HG03066 (cell line): ENCODE measurements around the gene PRPS1.
"Not testable (repeated sequence)": the region's sequence is repeated elsewhere in the genome, so short reads cannot be mapped to it uniquely, and the experiment has no call there.

Experiments
- ATAC-seq: cut with Tn5 transposase; IDR thresholded peaks from one replicate; pipeline ENCODE4 v1.9.1; 2021; ENCODE audit warnings: low read depth; ENCODE audit not compliant: unreplicated experiment

The PRPS1 gene

GRCh38 chrX:107673933-107674479, 45.7 kb downstream of the PRPS1 start:
- ATAC-seq = peak; percentile 87

- ATAC-seq = peak; percentile 11
Measured at GRCh38 chrX:107674480-107675364, 46.4 kb downstream of the PRPS1 start.

GRCh38 chrX:107675365-107675654, 47.0 kb downstream of the PRPS1 start:
- no peak for ATAC-seq

GRCh38 chrX:107675823-107676555, 47.7 kb downstream of the PRPS1 start:
- no peak for ATAC-seq

GRCh38 chrX:107676559-107677378, 48.5 kb downstream of the PRPS1 start:
- no peak for ATAC-seq

GRCh38 chrX:107677501-107677901, 49.2 kb downstream of the PRPS1 start:
- no peak for ATAC-seq

GRCh38 chrX:107677909-107678308, 49.6 kb downstream of the PRPS1 start:
- no peak for ATAC-seq

- no peak for ATAC-seq
Measured at GRCh38 chrX:107678957-107679740, 50.8 kb downstream of the PRPS1 start.

GRCh38 chrX:107682256-107682655, 53.9 kb downstream of the PRPS1 start:
- ATAC-seq = no peak

- ATAC-seq = no peak
Measured at GRCh38 chrX:107683124-107683895, 55.0 kb downstream of the PRPS1 start.

- no peak for ATAC-seq
Measured at GRCh38 chrX:107683931-107684330, 55.6 kb downstream of the PRPS1 start.

- ATAC-seq = peak; percentile 98
Measured at GRCh38 chrX:107684956-107685385, 56.7 kb downstream of the PRPS1 start.

GRCh38 chrX:107685586-107685985, 57.3 kb downstream of the PRPS1 start:
- ATAC-seq = not testable (repeated sequence)

GRCh38 chrX:107686026-107686425, 57.7 kb downstream of the PRPS1 start:
- ATAC-seq = no peak

- ATAC-seq = no peak
Measured at GRCh38 chrX:107686792-107687191, 58.5 kb downstream of the PRPS1 start.

- ATAC-seq = no peak
Measured at GRCh38 chrX:107687445-107687844, 59.1 kb downstream of the PRPS1 start.

GRCh38 chrX:107691024-107691448, 62.7 kb downstream of the PRPS1 start:
- ATAC-seq = no peak

- no peak for ATAC-seq
Measured at GRCh38 chrX:107699616-107700015, 71.3 kb downstream of the PRPS1 start.

- ATAC-seq = no peak
Measured at GRCh38 chrX:107700317-107700774, 72.0 kb downstream of the PRPS1 start.
